Activated CD4-positive, alpha-beta T cell treated with anti-CD3 and anti-CD28 coated beads for 1 hour (primary cell): ENCODE data around the gene CARS1.

Experiments used
- DNase-seq: peaks from one replicate; pipeline ENCODE4 v3.0.0-alpha.2; 2020

CARS1 gene

DNA sequence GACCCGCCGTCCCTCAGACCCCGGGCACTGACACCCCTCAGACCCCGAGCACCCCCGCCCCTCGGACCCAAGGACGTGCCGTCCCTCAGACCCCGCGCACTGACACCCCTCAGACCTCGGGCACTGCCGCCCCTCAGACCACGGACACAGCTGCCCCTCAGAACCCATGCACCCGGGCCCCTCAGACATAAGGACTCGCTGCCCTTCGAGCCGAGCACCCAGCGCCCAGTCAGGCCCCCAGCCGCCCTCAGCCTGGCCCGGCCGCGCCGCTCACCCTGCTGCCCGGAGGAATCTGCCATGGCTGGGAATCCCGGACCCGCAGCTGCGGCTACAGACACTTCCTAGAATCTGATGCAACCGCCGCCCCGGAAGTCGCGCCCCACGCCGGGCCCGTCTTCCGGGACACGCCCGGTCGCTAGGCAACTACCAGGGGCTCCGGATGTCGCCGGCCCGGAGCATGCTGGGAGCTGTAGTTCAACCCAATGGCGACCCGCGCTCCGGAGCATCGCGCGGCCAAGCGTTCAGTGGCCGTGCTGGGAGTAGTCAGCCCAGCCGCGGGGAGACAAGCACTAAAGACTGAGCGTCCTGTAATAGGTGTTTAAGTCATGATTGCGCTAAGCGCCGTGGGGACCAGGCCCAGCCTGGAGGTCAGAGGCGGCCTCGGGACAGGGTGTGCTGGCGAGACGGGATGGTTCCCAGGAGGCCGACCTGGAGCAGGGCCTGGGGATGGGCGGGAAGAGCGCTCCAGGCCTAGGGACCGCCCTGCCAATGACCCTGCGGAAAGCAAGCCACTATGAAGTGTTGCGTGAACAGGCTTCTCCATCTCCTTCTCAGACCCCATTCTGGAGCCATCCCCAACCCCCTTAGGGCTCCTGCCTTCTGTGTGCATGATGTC lies at the start of gene CARS1:
CARS1 (minus strand) TSS at position 355 of the 895 bp plus-strand sequence; CDS start at position 299, 56 bp downstream.
- peak; percentile 90 for DNase-seq

DNA sequence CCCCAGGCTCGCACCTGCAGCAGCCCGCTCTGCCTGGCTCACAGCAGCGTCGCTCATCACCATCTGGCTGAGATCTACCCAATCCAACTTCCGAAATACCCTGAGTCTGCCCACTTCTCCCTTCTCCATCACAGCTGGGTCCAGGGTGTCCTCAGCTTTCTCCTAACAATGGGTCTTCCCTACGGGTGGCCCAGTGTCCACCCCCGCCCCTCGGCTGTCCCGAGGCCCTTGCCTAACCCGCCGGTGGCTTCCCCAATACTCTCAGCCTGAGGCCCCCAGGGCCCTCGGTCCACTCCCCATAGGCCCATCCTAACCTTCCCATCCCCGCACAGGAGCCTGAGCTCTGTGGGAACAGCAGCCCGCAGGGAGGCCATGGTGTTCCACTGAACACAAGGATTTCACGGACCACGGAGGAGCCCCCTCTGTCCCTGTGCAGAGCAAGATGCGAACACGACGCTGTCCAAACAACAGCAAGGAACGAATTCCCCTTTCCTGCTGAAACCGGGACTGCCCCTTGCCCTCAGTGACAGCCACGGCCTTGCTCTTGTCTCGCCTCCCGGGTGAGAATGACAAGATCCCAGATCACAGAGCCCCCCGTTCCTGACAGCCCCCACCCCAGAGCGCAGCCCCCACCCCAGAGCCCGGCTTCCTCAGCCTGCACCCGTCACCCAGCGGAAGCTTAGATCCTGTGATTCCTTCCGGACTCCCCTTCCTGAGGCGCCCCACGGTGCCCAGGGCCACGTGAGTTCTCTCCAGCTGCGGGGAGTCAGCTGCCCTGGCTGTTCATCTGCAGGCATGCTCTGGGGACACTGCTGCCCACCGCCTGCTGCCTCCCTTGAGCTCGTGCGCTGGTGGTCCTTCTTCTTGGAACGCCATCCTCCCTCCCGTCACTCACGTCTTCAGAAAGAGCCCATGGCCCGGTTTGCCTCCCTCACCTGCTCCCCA lies 48.8 kb upstream of the CARS1 start:
- no peak for DNase-seq

DNA sequence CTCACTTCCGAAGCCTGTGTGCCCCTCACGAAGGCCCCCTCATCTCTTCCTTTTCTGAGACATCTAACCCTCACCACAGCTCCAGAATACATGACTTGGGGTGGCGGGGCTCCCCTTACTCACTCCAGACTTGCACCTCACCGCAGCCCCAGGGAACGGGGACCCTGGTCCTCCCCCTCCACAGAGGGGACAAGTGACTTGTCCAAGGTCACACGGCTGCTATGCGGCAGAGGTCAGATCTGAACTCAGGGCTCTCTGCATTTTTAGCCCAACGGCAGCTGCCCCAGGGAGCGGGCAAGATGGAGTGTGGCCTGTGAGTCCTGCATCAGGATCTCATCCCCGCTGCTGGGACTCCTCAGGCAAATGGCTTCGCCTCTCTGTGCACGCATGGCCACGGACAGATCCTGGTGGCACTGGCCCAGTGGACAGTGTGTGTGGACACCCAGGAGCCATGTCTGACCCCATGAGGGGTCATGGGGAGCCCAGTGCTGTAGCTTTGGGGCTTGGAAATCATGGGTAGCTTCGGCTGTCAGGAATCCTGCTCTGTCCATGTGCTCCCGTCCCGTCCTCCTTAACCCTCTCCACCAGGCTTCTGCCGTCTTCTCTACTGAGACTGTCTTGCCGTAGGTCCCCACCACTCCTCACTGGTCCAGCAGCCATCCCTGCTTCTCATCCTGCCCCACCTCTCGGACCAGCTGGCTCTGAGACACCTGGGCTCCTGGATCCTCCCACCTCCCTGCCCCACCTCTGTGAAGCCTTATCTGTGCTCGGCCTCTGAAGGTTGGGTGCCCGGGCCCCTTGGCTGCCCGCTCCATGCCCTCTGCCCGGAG lies 48.0 kb upstream of the CARS1 start:
- DNase-seq, result no peak

DNA sequence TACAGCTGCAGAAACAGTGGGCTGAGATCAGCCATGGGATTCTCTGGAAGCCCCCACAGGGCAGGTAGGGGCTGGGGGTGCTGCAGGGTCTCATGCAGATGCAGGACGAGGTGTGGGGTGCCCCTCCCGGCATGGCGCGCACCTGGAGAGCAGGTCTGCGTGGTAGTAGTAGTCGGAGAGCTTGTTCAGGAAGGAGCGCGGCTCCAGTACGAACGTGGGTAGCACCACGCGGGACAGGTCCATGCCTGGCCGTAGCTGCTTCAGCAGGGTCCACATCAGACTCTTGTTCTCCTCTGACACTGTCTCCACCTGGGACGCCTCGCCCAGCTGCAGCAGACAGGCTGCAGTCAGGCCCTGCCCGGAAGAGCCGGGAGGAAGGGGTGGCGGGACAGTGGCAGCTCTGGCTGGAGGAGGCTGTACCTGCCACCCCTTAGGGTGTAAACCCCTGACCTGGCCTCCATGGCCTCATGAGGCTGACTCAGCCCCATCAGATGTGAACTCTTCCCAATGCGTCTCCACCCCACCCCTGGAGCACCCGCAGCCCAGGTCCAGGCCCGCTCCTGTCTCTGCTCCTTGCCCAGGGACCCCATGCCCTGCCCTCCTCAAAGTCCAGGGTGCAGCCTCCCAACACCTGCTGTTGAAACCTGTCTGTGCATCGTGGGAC lies 47.0 kb upstream of the CARS1 start:
- DNase-seq, result no peak

DNA sequence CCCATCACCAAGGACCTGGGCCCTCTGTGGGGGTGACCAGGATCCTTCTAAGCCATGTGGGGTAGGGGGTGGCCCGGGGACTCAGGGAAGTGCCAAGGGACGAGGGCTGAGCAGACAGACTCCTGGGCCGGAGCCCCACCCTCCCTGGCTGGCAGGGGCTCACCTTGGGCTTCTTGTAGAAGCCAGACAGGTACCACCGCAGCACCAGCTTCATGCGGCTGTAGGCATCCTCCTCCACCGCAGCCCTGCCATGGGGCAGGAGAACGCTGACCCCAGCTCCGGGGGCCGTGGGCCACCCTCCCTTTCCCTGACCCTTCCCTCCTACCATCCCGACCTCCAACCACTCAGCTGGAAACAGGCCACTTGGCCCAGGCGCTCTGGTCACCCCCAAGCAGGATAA lies 45.9 kb upstream of the CARS1 start:
- DNase-seq, result no peak

DNA sequence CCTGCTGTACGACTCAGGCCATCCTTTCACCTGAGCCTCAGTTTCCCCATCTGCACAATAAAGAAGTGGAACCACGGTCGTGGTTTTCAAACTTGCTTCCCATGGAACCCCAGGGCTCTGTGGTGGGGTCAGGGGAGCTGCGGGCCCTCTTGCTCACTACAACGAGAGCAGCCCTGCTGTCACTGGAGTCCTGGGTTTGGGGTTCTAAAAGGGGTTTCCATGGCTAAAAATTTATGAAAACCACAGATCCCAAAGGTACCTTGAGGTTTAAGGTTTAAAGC lies 45.4 kb upstream of the CARS1 start:
- no peak for DNase-seq

DNA sequence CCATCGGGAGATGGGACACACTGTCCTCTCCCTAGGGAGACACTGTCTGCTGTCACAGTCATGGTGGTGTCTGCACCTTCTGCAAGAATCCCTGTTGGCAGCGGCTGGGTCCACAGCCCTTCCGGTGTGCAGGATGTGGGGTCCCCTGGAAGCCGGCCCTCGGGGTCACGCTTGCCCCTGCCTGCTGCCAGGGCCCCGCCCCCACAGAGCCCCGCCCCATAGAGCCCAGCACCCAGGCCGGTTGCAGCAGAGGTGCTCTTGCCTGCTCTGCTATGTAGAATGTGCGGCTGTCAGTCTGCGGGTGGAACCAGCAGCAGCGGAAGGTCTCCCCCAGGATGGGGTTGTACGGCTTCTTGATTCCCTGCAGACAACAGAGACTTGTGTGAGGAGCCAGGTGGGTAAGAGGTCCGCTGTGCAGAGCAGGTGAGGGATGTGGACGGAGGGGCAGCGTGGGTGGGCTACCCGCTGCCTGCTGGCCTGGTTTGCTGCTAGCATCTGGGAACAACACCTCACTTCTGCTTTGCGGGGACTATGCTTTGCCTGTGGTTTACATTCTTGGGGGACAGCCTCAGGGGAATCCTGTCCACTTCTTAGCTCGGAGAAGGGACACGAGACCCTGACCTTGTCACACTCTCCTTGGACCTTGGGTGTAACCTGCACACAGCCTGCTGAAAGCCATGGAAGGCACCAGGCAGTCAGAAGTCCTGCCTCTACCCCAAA lies 44.9 kb upstream of the CARS1 start:
- DNase-seq, result no peak

DNA sequence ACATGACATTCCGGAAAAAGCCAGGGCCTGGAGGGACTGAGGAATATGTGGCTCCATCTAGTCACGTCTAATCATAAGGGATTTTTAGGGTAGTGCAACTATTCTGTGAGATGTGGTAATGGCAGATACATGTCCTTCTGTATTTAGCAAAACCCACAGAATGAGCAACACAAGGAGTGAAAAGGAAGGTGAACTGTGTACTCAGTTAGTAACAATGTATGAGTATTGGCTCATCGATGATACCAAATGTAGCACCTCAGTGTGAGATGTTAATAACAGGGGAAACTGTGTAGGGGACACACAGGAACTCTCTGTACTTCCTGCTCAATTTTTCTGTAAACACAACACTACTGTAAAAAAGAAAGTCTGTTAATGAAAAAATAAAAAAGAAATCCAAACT lies 42.0 kb upstream of the CARS1 start:
- DNase-seq, result no peak

DNA sequence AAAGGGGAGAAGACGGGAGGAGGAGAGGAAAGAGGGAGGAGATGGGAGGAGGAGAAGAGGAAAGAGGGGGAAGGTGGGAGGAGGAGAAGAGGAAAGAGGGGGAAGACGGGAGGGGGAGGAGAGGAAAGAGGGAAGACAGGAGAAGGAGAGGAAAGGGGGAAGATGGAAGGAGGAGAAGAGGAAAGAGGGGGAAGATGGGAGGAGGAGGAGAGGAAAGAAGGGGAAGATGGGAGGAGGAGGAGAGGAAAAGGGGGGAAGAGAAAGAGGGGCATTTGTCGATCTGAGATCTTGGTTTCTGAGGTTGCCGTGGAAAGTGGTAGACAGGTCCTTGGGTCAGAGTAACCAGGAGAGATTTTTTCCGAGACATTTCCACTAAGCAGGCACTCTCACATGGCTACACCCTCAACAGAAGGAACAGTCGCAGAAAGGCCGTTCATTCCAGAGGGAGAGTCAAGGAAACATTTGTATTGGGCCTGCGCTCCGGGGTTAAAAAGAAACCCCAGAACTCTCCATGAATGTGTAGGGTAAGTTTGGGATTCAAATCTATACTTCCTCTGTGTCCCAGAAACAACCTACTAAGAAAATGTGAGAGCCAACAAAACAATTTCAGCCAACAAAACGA lies 39.8 kb upstream of the CARS1 start:
- DNase-seq, result no peak

DNA sequence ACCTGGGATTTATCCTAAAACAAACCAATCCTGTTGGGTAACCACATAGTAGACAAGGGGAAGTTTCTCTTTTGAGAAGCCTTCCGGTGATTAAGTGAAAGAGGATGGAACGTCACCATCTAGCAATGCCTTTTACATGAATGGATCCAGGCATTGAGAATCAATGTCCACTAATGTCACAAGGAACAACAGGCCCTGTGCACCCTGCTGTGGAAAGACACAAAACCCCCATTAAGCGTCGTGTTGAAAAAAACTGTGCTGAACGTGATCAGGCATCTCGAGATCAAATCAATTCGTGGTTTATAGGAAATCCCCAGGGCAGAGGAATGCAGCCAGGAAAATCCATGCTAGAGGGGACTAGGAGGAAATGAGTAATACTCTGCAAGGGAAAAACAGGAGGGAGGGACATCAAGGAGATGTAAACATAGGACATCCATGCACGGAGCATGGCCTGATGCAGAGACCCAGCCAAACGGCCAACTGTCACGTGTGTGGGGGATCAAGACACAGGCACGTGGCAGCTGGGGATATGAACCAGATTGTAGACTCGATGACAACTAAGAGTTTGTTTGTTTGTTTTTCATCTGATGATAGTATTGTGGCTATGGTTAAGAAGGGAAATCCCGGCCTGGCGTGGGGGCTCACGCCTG lies 38.6 kb upstream of the CARS1 start:
- DNase-seq, result no peak

DNA sequence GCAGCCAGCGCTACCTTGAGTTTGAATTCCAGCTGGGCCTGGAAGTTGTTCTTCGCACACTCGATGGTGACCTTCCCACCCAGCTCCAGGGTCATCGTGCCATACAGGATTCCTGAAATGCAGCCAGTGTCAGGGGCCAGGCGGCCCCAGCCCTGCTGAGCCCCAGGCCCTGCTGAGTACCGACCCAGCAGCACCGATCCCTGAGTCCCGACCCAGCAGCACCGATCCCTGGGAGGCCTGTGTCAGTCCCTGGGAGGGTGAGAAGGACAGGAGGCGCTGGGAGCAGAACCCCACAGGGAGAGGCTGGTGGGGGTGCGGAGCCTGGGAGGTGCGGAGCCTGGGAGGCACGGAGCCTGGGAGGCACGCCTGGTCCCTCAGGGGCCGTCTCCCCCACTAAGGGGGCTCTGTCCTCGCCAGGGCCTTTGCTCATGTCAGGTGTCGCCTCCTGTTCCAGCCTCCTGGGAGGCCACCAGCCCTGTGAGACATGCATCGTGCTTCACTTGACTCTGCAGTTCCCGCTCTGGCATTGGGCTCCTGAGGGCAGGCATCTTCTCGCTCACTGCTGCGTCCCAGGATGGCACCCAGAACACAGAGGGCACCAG lies 37.1 kb upstream of the CARS1 start:
- DNase-seq, result no peak

DNA sequence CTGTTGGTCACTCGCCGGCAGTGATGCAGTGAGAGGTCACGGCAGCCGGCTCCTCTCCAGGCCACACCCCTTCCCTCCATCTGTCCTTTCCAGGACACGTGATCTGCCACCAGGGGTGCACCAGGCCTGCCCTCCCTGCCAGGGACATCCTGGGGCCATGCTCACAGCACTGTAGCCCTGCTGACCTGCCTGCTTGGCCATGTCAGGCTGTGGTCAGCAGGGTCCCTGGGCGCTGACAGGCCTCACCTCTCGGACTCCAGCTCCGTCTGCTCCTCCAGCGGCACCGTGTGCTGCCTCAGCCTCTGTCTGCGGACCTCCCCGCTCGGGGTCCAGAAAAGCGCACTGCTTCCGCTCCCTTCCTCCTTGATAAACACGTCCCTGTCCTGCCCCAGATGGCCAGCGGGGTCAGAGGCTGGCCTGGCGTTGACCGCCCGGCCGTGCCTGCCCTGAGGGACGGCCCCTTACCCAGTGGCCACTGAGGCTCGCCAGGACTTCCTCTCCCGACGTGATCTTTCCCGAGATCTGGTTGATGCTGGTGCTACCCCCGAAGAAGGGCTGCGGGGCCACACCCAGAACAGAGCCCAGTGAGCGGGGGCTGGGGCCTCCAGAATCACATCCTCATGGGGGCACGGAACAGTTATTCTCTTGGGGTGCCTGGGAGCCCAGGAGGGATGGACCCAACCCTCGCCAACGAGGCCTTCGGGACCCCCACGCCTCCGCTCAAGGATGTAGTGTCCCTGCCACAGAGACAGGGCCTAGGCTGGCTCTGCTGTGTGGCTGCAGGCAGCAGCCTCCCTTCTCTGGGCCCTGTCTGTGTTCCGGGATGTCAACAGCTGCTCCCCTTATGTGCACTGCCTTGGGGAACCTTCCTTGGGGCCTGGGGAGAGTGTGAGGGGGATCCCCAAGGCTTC lies 36.3 kb upstream of the CARS1 start:
- DNase-seq, result no peak

DNA sequence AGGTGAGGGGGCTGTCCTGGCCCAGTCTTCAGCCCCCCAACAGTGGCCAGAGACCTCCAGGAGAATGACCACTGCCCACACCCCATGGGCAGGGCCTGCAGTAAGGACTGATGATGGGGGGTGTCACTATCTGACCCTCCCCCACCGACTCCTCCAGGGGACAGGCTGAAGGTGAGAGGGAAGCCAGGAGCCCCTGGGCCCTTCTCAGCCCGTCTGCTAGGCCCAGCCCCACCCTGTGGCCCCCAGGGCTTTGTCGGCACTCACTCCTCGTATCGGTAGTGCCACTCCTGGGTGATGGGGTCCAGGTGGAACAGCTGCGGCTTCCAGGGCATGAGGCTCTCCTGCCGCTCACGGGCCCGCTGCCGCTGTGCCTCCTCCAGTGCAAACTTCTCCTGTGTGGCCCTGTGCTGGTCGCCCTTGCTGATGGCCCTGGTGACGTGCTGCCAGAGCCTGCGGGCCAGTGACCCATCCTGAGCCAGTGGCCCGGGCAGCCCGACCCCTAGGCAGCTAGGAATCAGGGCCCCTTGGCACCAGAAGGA lies 35.4 kb upstream of the CARS1 start:
- DNase-seq, result no peak

DNA sequence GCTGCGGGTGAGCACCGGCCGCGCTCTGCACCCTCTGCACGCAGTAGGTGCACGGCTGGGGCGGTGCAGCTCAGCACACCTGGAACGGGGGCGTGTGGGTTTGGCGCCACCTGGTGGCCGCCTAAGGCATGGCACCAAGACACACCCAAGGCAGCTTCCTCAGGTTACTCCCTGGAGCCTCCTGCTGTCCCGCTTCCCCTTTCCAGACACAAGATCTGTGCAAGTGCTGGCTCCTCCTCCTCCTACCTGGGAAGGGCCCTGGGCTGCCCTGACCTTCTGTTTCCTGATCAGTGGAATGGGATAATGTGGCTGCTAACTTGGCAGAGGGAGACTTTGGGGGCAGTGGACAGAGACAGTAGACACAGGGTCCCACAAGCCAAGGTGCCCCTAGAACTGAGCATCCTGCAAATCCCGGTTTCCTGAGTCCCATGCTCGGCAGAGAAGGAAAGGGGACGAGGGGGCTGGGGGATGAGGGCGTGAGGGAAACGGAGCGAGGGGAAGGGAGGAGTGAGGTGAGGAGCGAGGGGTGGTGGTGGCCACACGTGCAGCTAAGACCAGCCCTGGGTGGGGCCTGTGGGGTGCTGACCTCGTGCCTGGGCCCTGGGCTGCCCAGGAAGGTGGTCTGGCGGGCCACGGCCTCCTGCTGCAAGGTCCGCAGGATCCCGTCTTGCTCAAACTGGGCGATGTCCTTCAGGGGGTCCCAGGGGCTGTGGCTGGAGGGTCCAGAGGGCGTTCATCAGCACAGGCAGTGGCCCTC lies 34.8 kb upstream of the CARS1 start:
- DNase-seq, result peak; percentile 65

DNA sequence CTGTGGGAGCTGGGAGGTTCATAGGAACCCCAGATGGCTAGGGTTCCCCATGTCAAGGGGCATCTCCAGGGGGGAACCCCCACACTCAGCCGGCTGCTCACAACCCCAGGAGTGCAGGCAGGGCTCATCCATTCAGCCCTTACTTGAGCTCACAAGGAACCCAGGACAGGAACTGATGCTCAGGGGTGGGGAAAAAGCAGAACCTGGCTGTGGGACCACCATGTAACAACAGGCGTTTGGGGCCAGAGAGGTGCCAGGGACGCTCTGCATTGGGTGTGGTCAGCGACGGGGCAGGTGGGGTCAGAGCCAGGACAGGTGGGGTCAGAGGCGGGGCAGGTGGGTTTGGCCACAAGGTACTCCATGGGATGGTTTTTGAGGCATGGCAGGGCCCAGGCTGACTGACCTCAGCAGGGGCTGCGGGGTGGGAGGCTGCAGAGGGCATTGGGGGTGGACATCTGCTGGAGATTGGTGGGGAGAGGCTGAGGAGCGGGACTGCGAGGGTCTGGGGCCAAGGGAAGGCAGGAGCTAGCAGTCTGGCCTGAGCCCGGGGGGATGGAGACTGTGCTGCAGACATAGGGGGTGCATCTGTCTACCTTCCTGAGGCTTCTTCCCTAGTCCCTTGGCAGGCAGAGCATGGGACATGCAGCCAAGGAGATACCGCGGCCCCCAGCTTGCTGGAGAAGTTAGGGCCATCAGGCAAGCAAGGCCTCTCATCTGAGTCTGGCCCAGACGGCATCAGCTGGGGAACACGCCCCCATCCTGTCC lies 34.0 kb upstream of the CARS1 start:
- DNase-seq, result no peak

DNA sequence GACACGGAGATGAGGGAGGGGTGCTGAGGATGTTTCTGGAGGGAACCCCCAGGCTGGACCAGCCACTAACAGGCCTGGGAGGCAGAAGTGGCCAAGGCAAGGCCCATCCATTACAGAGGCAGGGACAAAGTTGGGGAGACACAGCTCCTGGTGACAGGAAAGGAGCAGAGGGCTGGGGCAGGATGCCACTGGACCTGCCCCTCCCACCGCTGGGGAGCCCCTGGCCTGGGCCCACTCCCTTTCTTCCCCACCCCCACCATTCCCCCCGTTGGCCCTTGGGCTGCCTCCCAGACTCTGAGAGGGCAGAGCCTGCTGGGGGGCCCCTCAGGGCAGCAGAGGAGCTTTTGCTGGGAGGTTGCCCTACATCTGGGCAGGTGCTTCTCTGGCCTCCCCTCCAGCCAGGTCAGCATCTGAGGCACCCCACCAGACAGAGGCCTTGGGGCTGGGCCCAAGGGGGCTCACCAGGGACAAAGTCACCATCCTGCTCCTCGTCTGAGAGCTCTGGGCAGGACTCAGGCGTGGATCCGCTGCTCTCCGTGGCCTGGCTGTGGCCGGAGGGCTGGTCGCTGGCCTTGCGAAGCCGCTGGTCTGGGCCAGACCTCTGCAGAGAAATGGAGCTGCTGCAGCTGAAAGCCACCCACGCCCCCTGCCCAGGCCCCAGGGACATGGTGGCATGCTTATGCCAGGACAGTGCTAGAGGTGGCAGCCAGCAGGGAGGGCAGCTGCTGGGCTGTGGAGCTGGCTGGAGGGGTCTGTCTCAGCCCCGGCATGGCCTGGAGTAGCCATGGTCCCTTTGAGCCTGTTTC lies 33.1 kb upstream of the CARS1 start:
- no peak for DNase-seq
